Ovary (tissue), 9 donors: ENCODE results near the gene DAB1. TPM values are rescaled to one million over a fixed set of nuclear protein-coding genes. Genes with fewer than 3 reads are reported as not detected.

Experiments used
- DNase-seq, 5 donors: peaks; one replicate each; pipeline ENCODE4 v3.0.0-alpha.2; 2019 to 2020
- H3K27ac ChIP-seq, 2 donors: fragments of 200-600 bp; one replicate each; pipeline versions ENCODE4 v1.5.1 to v1.8.0; 2019 to 2022
- H3K27me3 ChIP-seq: fragments of 200-600 bp; one replicate; pipeline ENCODE4 v1.8.0; 2022
- H3K36me3 ChIP-seq: fragments of 200-600 bp; sonication (generic); one replicate; pipeline ENCODE4 v1.5.1; 2019
- H3K4me1 ChIP-seq: one replicate; pipeline ENCODE4 v1.8.1; 2013; ENCODE audit warnings: mild to moderate bottlenecking, moderate library complexity; ENCODE audit not compliant: insufficient read depth
- H3K4me3 ChIP-seq: fragments of 200-600 bp; sonication (generic); one replicate; pipeline ENCODE4 v1.5.1; 2017
- H3K9me3 ChIP-seq, 2 donors: fragments of 200-600 bp in 1 of 2; sonication (generic) in 1 of 2; one replicate each; pipeline versions ENCODE4 v1.5.1 to v1.8.1; 2013 to 2019; ENCODE audit warnings: mild to moderate bottlenecking in 1 of 2, moderate library complexity in 1 of 2
- EP300 ChIP-seq: sonication (generic); formaldehyde crosslinking; IDR thresholded peaks from one replicate; pipeline ENCODE4 v1.6.1; 2017; ENCODE audit warnings: antibody characterized with exemption
- POLR2A ChIP-seq: fragments of 450-650 bp; IDR thresholded peaks from one replicate; pipeline ENCODE4 v1.6.1; 2017; ENCODE audit warnings: antibody characterized with exemption, mild to moderate bottlenecking, moderate library complexity
- WGBS, 3 donors: extraction: QIAGEN DNeasy Blood & Tissue Kit in 1 of 3; methylation state at CpG; one replicate each; pipeline versions ENCODE4 v1.1.5 to v1.1.7; 2013 to 2017; 5-methylcytosine and 5-hydroxymethylcytosine counted together
- intact Hi-C, 4 donors: fragments of 100-400 bp; cut with DNase I; formaldehyde crosslinking; loops; one replicate each; pipeline versions ENCODE4 v1.11.0 to v1.15.1; 2022 to 2023
- polyA plus RNA-seq, 2 donors: library from polyadenylated mRNA; stranded (reverse); fragments of 200-250 nt in 1 of 2; fragments of 350-450 nt in 1 of 2; fragmentation: Illumina TruSeq in 1 of 2; extraction: RNeasy Lipid Tissue Mini Kit (QIAGEN cat#74804) in 1 of 2; gene quantifications; one replicate each; pipeline ENCODE4 v1.2.3, GENCODE V29; 2013 to 2014
- total RNA-seq, 7 donors: library from RNA; depleted of rRNA in 2 of 7; stranded (reverse); fragments of >200 nt in 2 of 7; fragmentation: NEBNext Ultra II Directional in 3 of 7; extraction: Animal tissue kit (Norgen Biotek cat#: 25700) in 3 of 7; gene quantifications; one replicate each; pipeline versions ENCODE4 v1.1.0 to v1.2.4, GENCODE V29; 2016 to 2023
- TF ChIP-seq, protein P1 (sequence below), 3 donors: fragments of 450-650 bp in 2 of 3; fragments of 200-600 bp in 1 of 3; IDR thresholded peaks; one replicate each; pipeline versions ENCODE4 v1.5.1 to v1.8.0; 2016 to 2022; ENCODE audit warnings: antibody characterized with exemption in 3 of 3, mild to moderate bottlenecking in 1 of 3
- donor health status: DM: no; HTN: no; CAD: no; lungs with moderate emphysema.
- donor health status: DM: no; HTN: no; CAD: no.
- donor health status: Bipolar disorder and iron deficiency.
- donor health status: DM: yes; HTN: yes; CAD: no.
- donor health status: DM: no; HTN: no; CAD: no.
- donor health status: DM: yes; HTN: yes; CAD: no.

Gene DAB1
- total and polyA plus RNA-seq, 9 donors: 0.22 to 5.5 (median 0.77) TPM

GRCh38 chr1:57272601-57273000, 151.3 kb downstream of the DAB1 start:
- DNase-seq: no peak
- 71 to 88% (median 74%) methylated on average over 2 of the region's 2 CpGs for WGBS, 3 donors
- no peaks in the 10 kb centered on the region for H3K36me3 ChIP-seq
- no peaks in the 10 kb centered on the region for H3K4me1 ChIP-seq
- no peaks in the 10 kb centered on the region for H3K27me3 ChIP-seq
- intact Hi-C loops: no loop called here
- TF ChIP-seq EP300 (no peak), POLR2A (no peak)
- TF ChIP-seq, protein P1, sequence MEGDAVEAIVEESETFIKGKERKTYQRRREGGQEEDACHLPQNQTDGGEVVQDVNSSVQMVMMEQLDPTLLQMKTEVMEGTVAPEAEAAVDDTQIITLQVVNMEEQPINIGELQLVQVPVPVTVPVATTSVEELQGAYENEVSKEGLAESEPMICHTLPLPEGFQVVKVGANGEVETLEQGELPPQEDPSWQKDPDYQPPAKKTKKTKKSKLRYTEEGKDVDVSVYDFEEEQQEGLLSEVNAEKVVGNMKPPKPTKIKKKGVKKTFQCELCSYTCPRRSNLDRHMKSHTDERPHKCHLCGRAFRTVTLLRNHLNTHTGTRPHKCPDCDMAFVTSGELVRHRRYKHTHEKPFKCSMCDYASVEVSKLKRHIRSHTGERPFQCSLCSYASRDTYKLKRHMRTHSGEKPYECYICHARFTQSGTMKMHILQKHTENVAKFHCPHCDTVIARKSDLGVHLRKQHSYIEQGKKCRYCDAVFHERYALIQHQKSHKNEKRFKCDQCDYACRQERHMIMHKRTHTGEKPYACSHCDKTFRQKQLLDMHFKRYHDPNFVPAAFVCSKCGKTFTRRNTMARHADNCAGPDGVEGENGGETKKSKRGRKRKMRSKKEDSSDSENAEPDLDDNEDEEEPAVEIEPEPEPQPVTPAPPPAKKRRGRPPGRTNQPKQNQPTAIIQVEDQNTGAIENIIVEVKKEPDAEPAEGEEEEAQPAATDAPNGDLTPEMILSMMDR (IDR thresholded peaks at IDR 0.05): no peak
- no peak overlapping the region for H3K4me3 ChIP-seq
- no peak overlapping the region for H3K27ac ChIP-seq
- no peaks in the 10 kb centered on the region for H3K9me3 ChIP-seq

- Histone ChIP-seq H3K27ac (no peak overlapping the region), H3K9me3 (no peaks in the 10 kb centered on the region), H3K4me1 (no peaks in the 10 kb centered on the region), H3K36me3 (no peaks in the 10 kb centered on the region), H3K27me3 (no peaks in the 10 kb centered on the region), H3K4me3 (no peak overlapping the region)
- WGBS, 3 donors: 87 to 89% (median 87%) methylated on average over 2 of the region's 2 CpGs
- TF ChIP-seq POLR2A: no peak
- TF ChIP-seq EP300: no peak
- TF ChIP-seq, protein P1 (IDR thresholded peaks at IDR 0.05): no peak
- intact Hi-C loops: no loop called here
- no peak for DNase-seq
These were observed 151.7 kb downstream of the DAB1 start for GRCh38 chr1:57272150-57272549.

- Histone ChIP-seq H3K36me3 (no peaks in the 10 kb centered on the region), H3K27me3 (no peaks in the 10 kb centered on the region), H3K9me3 (no peaks in the 10 kb centered on the region), H3K27ac (no peak overlapping the region), H3K4me3 (no peak overlapping the region), H3K4me1 (no peaks in the 10 kb centered on the region)
- no peak for DNase-seq
- TF ChIP-seq EP300 (no peak), POLR2A (no peak)
- TF ChIP-seq, protein P1 (IDR thresholded peaks at IDR 0.05): no peak
- 68 to 84% (median 71%) methylated on average over 8 of the region's 8 CpGs for WGBS, 3 donors
- intact Hi-C loops: no loop called here
These were observed 152.7 kb downstream of the DAB1 start for GRCh38 chr1:57270927-57271698.

GRCh38 chr1:57269630-57270225, 154.1 kb downstream of the DAB1 start:
- H3K27me3 ChIP-seq: no peaks in the 10 kb centered on the region
- no peak for TF ChIP-seq EP300
- no peak for TF ChIP-seq POLR2A
- TF ChIP-seq, protein P1 (IDR thresholded peaks at IDR 0.05): no peak
- no peaks in the 10 kb centered on the region for H3K4me1 ChIP-seq
- intact Hi-C loops: no loop called here
- no peaks in the 10 kb centered on the region for H3K9me3 ChIP-seq
- no peak for DNase-seq
- no peak overlapping the region for H3K4me3 ChIP-seq
- no peaks in the 10 kb centered on the region for H3K36me3 ChIP-seq
- 37 to 43% (median 38%) methylated on average over 10 of the region's 10 CpGs for WGBS, 3 donors
- no peak overlapping the region for H3K27ac ChIP-seq
